SU-DHL-6 (cell line): Measurements from ENCODE around the gene COPS9.

Experiments used
- EZH2phosphoT487 ChIP-seq: fragments of 200-600 bp; sonication (generic), shearing (Covaris generic); conservative IDR thresholded peaks from 2 replicates; pipeline ENCODE4 v1.6.1; 2018; ENCODE audit warnings: mild to moderate bottlenecking, antibody characterized with exemption, low read length, moderate library complexity, mixed read lengths
- TF ChIP-seq, protein P1 (sequence below): fragments of 200-600 bp; sonication (generic); IDR thresholded peaks from one replicate; pipeline ENCODE4 v1.5.1; 2017; ENCODE audit warnings: antibody characterized with exemption, mild to moderate bottlenecking, low read length, moderate library complexity; ENCODE audit not compliant: insufficient read depth, poor library complexity, severe bottlenecking

DNA sequence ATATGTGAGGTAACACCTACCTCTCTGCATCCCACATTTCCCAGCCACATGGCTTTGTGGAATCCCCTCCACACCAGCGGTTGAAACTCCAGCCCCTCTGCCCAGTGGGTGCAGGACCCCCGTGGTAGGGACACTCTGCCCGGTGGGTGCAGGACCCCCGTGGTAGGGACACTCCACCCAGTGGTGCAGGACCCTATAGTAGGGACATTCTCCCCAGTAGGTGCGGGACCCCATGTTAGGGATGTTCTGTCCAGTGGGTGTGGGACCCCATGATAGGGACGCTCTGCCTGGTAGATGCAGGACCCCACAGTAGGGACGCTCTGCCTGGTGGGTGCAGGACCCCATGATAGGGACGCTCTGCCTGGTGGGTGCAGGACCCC, 11.5 kb downstream of the COPS9 start:
- TF ChIP-seq, protein P1, sequence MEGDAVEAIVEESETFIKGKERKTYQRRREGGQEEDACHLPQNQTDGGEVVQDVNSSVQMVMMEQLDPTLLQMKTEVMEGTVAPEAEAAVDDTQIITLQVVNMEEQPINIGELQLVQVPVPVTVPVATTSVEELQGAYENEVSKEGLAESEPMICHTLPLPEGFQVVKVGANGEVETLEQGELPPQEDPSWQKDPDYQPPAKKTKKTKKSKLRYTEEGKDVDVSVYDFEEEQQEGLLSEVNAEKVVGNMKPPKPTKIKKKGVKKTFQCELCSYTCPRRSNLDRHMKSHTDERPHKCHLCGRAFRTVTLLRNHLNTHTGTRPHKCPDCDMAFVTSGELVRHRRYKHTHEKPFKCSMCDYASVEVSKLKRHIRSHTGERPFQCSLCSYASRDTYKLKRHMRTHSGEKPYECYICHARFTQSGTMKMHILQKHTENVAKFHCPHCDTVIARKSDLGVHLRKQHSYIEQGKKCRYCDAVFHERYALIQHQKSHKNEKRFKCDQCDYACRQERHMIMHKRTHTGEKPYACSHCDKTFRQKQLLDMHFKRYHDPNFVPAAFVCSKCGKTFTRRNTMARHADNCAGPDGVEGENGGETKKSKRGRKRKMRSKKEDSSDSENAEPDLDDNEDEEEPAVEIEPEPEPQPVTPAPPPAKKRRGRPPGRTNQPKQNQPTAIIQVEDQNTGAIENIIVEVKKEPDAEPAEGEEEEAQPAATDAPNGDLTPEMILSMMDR, result no peak
- TF ChIP-seq EZH2phosphoT487, result no peak
